Liver (tissue), 9 donors: ENCODE data around the gene TAL1. TPM values are rescaled to one million over a fixed set of nuclear protein-coding genes. Genes with fewer than 3 reads are reported as not detected.
A peak's percentile ranks its signal among the peaks of the same experiment; 100 is the strongest.

Source experiments
- DNase-seq: peaks from one replicate; pipeline ENCODE4 v3.0.0-alpha.2; 2017; ENCODE audit warnings: low spot score
- H3K27ac ChIP-seq, 2 donors: one replicate each; pipeline ENCODE4 v1.7.0; 2013; ENCODE audit warnings: inconsistent platforms in 2 of 2, low read length in 2 of 2, control low read depth in 1 of 2, low read depth in 1 of 2, mild to moderate bottlenecking in 1 of 2
- H3K27me3 ChIP-seq, 4 donors: one replicate each; pipeline versions ENCODE4 v1.6.1 to v1.7.0; 2013; ENCODE audit warnings: low read length in 3 of 4, inconsistent platforms in 1 of 4, mild to moderate bottlenecking in 1 of 4, moderate library complexity in 1 of 4; ENCODE audit not compliant: control insufficient read depth in 4 of 4, insufficient read depth in 4 of 4
- H3K36me3 ChIP-seq, 4 donors: one replicate each; pipeline versions ENCODE4 v1.6.1 to v1.7.0; 2013; ENCODE audit warnings: low read length in 3 of 4, mild to moderate bottlenecking in 3 of 4, low read depth in 1 of 4, moderate library complexity in 1 of 4; ENCODE audit not compliant: control insufficient read depth in 4 of 4, insufficient read depth in 3 of 4
- H3K4me1 ChIP-seq, 4 donors: one replicate each; pipeline versions ENCODE4 v1.6.1 to v1.7.0; 2013; ENCODE audit warnings: low read length in 3 of 4, mild to moderate bottlenecking in 3 of 4, moderate library complexity in 1 of 4; ENCODE audit not compliant: control insufficient read depth in 4 of 4, insufficient read depth in 4 of 4
- H3K4me3 ChIP-seq, 3 donors: one replicate each; pipeline versions ENCODE4 v1.6.1 to v1.7.0; 2013; ENCODE audit warnings: low read length in 3 of 3, control low read depth in 1 of 3, low read depth in 1 of 3, mild to moderate bottlenecking in 1 of 3
- H3K9ac ChIP-seq, 2 donors: one replicate each; pipeline ENCODE4 v1.7.0; 2013; ENCODE audit warnings: low read length in 2 of 2, mild to moderate bottlenecking in 2 of 2, moderate library complexity in 2 of 2, control low read depth in 1 of 2, low read depth in 1 of 2
- H3K9me3 ChIP-seq, 4 donors: one replicate each; pipeline versions ENCODE4 v1.6.1 to v1.7.0; 2013; ENCODE audit warnings: low read length in 3 of 4; ENCODE audit not compliant: control insufficient read depth in 4 of 4
- ATF3 ChIP-seq: IDR thresholded peaks from 2 replicates; pipeline ENCODE4 v1.6.1; 2016; ENCODE audit warnings: antibody characterized with exemption
- CTCF ChIP-seq: fragments of 150-350 bp; IDR thresholded peaks from 2 replicates; pipeline ENCODE4 v1.5.1; 2017; ENCODE audit warnings: improper control_type of control experiment, low read depth, low read length; ENCODE audit not compliant: missing input control
- EGR1 ChIP-seq, 2 donors: IDR thresholded peaks; 2 replicates each; pipeline ENCODE4 v1.6.1; 2016 to 2018; ENCODE audit warnings: antibody characterized with exemption in 2 of 2, low read depth in 2 of 2
- FOXA1 ChIP-seq: IDR thresholded peaks from 2 replicates; pipeline ENCODE4 v1.6.1; 2016; ENCODE audit warnings: antibody characterized with exemption
- FOXA2 ChIP-seq: IDR thresholded peaks from 2 replicates; pipeline ENCODE4 v1.6.1; 2016; ENCODE audit warnings: antibody characterized with exemption
- GABPA ChIP-seq, 2 donors: IDR thresholded peaks in 1 of 2; conservative IDR thresholded peaks in 1 of 2; 2 replicates each; pipeline ENCODE4 v1.6.1; 2016; ENCODE audit warnings: antibody characterized with exemption in 2 of 2, mild to moderate bottlenecking in 1 of 2, moderate library complexity in 1 of 2
- HNF4A ChIP-seq, 2 donors: conservative IDR thresholded peaks; 2 replicates each; pipeline ENCODE4 v1.6.1; 2016; ENCODE audit warnings: antibody characterized with exemption in 2 of 2, mild to moderate bottlenecking in 2 of 2
- HNF4G ChIP-seq: IDR thresholded peaks from 2 replicates; pipeline ENCODE4 v1.6.1; 2016; ENCODE audit warnings: antibody characterized with exemption
- JUND ChIP-seq, 2 donors: IDR thresholded peaks; 2 replicates each; pipeline ENCODE4 v1.6.1; 2016; ENCODE audit warnings: antibody characterized with exemption in 2 of 2
- MAX ChIP-seq: IDR thresholded peaks from 2 replicates; pipeline ENCODE4 v1.6.1; 2016; ENCODE audit warnings: antibody characterized with exemption
- NR2F2 ChIP-seq: IDR thresholded peaks from 2 replicates; pipeline ENCODE4 v1.6.1; 2016; ENCODE audit warnings: antibody characterized with exemption
- RAD21 ChIP-seq, 2 donors: IDR thresholded peaks; 2 replicates each; pipeline ENCODE4 v1.6.1; 2016; ENCODE audit warnings: antibody characterized with exemption in 2 of 2, mild to moderate bottlenecking in 2 of 2
- REST ChIP-seq: IDR thresholded peaks from 2 replicates; pipeline ENCODE4 v1.6.1; 2016; ENCODE audit warnings: antibody characterized with exemption, mild to moderate bottlenecking
- RXRA ChIP-seq, 2 donors: IDR thresholded peaks; 2 replicates each; pipeline ENCODE4 v1.6.1; 2017 to 2018; ENCODE audit warnings: antibody characterized with exemption in 2 of 2, mild to moderate bottlenecking in 1 of 2
- SP1 ChIP-seq: IDR thresholded peaks from 2 replicates; pipeline ENCODE4 v1.6.1; 2018; ENCODE audit warnings: antibody characterized with exemption, mild to moderate bottlenecking
- TAF1 ChIP-seq: conservative IDR thresholded peaks from 2 replicates; pipeline ENCODE4 v1.6.1; 2016; ENCODE audit warnings: antibody characterized with exemption, mild to moderate bottlenecking
- YY1 ChIP-seq: IDR thresholded peaks from 2 replicates; pipeline ENCODE4 v1.6.1; 2016; ENCODE audit warnings: antibody characterized with exemption, mild to moderate bottlenecking
- ZBTB33 ChIP-seq: IDR thresholded peaks from 2 replicates; pipeline ENCODE4 v1.6.1; 2016; ENCODE audit warnings: antibody characterized with exemption
- whole genome bisulfite sequencing: extraction: QIAGEN DNeasy Blood & Tissue Kit; methylation state at CpG from one replicate; pipeline ENCODE4 v1.1.7; 2013; 5-methylcytosine and 5-hydroxymethylcytosine counted together
- polyA plus RNA-seq, 2 donors: library from polyadenylated mRNA; stranded (reverse) in 1 of 2; unstranded in 1 of 2; fragments of 200-250 nt in 1 of 2; fragments of >200 nt in 1 of 2; fragmentation: Nextera tagmentation in 1 of 2; extraction: Ambion mirVana in 1 of 2; gene quantifications; one replicate each; pipeline versions ENCODE4 v1.2.1 to v1.2.3, GENCODE V29; 2013 to 2015
- total RNA-seq, 2 donors: library from RNA; depleted of rRNA; stranded (reverse); fragments of >200 nt; gene quantifications; one replicate each; pipeline ENCODE4 v1.2.3, GENCODE V29; 2014
- donor health status: healthy.
- donor health status: healthy.
- donor health status: healthy.
- donor health status: healthy.
- donor health status: healthy.

TAL1 gene
- total and polyA plus RNA-seq, 4 donors = 0.79 to 184 (median 2.3) TPM

GRCh38 chr1:47229886-47230691 is 1.9 kb downstream of the TAL1 start:
- Histone ChIP-seq H3K27ac (peak overlapping the region in 1 of 2 donors; percentile 55), H3K9ac (no peak overlapping the region), H3K36me3 (no peaks in the 10 kb centered on the region), H3K9me3 (peaks cover 0 to 1% (median 0%) of the 10 kb centered on the region in 4 donors), H3K4me3 (peak overlapping the region in 2 of 3 donors; percentile 14 to 19), H3K27me3 (peaks cover 0 to 22% (median 14%) of the 10 kb centered on the region in 4 donors), H3K4me1 (peaks cover 0 to 10% (median 7%) of the 10 kb centered on the region in 4 donors)
- DNase-seq = peak; percentile 43
- TF ChIP-seq RAD21 (IDR thresholded peaks at IDR 0.05) (no peak), YY1 (no peak), RXRA (IDR thresholded peaks at IDR 0.05) (no peak), HNF4A (conservative IDR thresholded peaks at IDR 0.05) (no peak), SP1 (no peak), GABPA (IDR thresholded peaks at IDR 0.05 in 1 of 2, conservative IDR thresholded peaks at IDR 0.05 in 1 of 2) (no peak), FOXA2 (no peak), FOXA1 (no peak), CTCF (no peak)
- WGBS = 13% methylated on average over 23 of the region's 23 CpGs

GRCh38 chr1:47229031-47229885 is 2.8 kb downstream of the TAL1 start:
- 17% methylated on average over 35 of the region's 35 CpGs for WGBS
- Histone ChIP-seq H3K27ac (peak overlapping the region; percentile 21 to 48), H3K9me3 (peaks cover 0 to 1% (median 0%) of the 10 kb centered on the region in 4 donors), H3K9ac (no peak overlapping the region), H3K36me3 (no peaks in the 10 kb centered on the region), H3K4me3 (peak overlapping the region in 1 of 3 donors; percentile 11), H3K4me1 (peaks cover 0 to 10% (median 9%) of the 10 kb centered on the region in 4 donors), H3K27me3 (peaks cover 0 to 22% (median 16%) of the 10 kb centered on the region in 4 donors)
- TF ChIP-seq YY1 (no peak), TAF1 (no peak), HNF4A (conservative IDR thresholded peaks at IDR 0.05) (no peak), SP1 (no peak), RXRA (IDR thresholded peaks at IDR 0.05) (no peak), NR2F2 (no peak), ATF3 (no peak), CTCF (no peak), RAD21 (IDR thresholded peaks at IDR 0.05) (no peak), JUND (IDR thresholded peaks at IDR 0.05) (no peak), GABPA (IDR thresholded peaks at IDR 0.05 in 1 of 2, conservative IDR thresholded peaks at IDR 0.05 in 1 of 2) (no peak), FOXA2 (no peak), EGR1 (IDR thresholded peaks at IDR 0.05; ENCODE audit: low read depth in 2 of 2) (no peak), FOXA1 (no peak), MAX (no peak), HNF4G (no peak), REST (no peak), ZBTB33 (no peak)
- DNase-seq = peak; percentile 80
